ENCODE measurements around the gene CABP1. TPM values are rescaled to one million over a fixed set of nuclear protein-coding genes. Genes with fewer than 3 reads are reported as not detected.

The CABP1 gene
- total and polyA plus RNA-seq, 2 donors (not counting 3 experiments of a cell fraction or from before 2014, with no cell fraction given) = 0.07 to 0.31 TPM

DNA sequence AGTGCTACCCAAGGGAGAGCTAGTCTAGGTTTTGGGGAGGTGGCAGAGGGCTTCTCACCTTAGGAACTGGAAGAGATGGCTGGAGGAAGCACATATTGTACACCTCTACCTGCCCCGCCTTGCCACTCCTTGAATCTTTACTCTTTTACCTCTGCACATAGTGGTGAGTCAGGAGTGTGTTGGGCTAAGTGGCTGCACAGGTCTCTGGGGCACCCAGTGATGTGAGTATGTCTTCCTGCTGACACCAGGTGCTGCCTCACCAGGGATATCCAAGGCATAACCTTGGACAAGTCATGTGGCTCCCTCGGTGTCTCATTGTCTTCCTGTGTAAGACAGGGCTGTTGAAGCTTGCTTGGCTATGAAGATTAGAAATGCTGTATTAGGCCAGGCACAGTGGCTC, 19.8 kb upstream of the CABP1 start:
- Histone ChIP-seq H3K27me3 (ENCODE audit: control insufficient read depth in 2 of 2, insufficient read depth in 2 of 2, low read length in 2 of 2) (peaks cover 0 to 11% of the 10 kb centered on the region in 2 experiments), H3K9me1 (replicated peaks; ENCODE audit: control insufficient read depth, extremely low read depth, insufficient read depth, low read length) (no peaks in the 10 kb centered on the region), H4K20me1 (replicated peaks; ENCODE audit: control insufficient read depth, extremely low read depth, insufficient read depth, low read length) (no peaks in the 10 kb centered on the region), H3K9ac (replicated peaks; ENCODE audit: extremely low read depth, insufficient read depth, low read length) (no peak overlapping the region), H3K79me2 (ENCODE audit: control insufficient read depth, insufficient read depth, low read length) (no peaks in the 10 kb centered on the region), H3K4me2 (ENCODE audit: insufficient read depth, low read length) (no peak overlapping the region), H3K36me3 (ENCODE audit: control insufficient read depth in 2 of 2, extremely low read depth in 1 of 2, insufficient read depth in 2 of 2, low read length in 2 of 2) (no peaks in the 10 kb centered on the region), H3K27ac (ENCODE audit: insufficient read depth, low read depth, low read length) (no peak overlapping the region), H3K4me1 (ENCODE audit: control insufficient read depth, extremely low read depth, insufficient read depth, low read length) (no peaks in the 10 kb centered on the region), H3K4me3 (replicated peaks in 1 of 3; ENCODE audit: insufficient read depth in 1 of 3, low read depth in 1 of 3, low read length in 3 of 3) (no peak overlapping the region), H2AFZ (ENCODE audit: low read depth, low read length) (no peak overlapping the region), H3K9me3 (replicated peaks; ENCODE audit: control insufficient read depth, insufficient read depth, low read length) (no peaks in the 10 kb centered on the region)
- FAIRE-seq (no peak), DNase-seq (ENCODE audit: low read depth, low spot score) (no peak)
- TF ChIP-seq FOS (IDR thresholded peaks at IDR 0.05; ENCODE audit: borderline replicate concordance, insufficient read depth, low read length) (no peak), MYC (IDR thresholded peaks at IDR 0.05; ENCODE audit: low read depth, low read length) (no peak), EZH2 (IDR thresholded peaks at IDR 0.05; ENCODE audit: borderline replicate concordance, low read depth, low read length, severe bottlenecking) (no peak), JUN (IDR thresholded peaks at IDR 0.05; ENCODE audit: borderline replicate concordance, insufficient read depth, insufficient read length, low read depth) (no peak), POLR2A (IDR thresholded peaks at IDR 0.05; ENCODE audit: low read depth, low read length) (no peak), POLR2AphosphoS5 (IDR thresholded peaks at IDR 0.05; ENCODE audit: insufficient read depth, low read depth, low read length) (no peak), GATA2 (IDR thresholded peaks at IDR 0.05; ENCODE audit: insufficient read depth, insufficient read length, low read depth, low read length) (no peak)
- TF ChIP-seq, protein P1, sequence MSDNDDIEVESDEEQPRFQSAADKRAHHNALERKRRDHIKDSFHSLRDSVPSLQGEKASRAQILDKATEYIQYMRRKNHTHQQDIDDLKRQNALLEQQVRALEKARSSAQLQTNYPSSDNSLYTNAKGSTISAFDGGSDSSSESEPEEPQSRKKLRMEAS (IDR thresholded peaks at IDR 0.05; ENCODE audit: insufficient read depth, insufficient read length) = no peak
- TF ChIP-seq, protein P2, sequence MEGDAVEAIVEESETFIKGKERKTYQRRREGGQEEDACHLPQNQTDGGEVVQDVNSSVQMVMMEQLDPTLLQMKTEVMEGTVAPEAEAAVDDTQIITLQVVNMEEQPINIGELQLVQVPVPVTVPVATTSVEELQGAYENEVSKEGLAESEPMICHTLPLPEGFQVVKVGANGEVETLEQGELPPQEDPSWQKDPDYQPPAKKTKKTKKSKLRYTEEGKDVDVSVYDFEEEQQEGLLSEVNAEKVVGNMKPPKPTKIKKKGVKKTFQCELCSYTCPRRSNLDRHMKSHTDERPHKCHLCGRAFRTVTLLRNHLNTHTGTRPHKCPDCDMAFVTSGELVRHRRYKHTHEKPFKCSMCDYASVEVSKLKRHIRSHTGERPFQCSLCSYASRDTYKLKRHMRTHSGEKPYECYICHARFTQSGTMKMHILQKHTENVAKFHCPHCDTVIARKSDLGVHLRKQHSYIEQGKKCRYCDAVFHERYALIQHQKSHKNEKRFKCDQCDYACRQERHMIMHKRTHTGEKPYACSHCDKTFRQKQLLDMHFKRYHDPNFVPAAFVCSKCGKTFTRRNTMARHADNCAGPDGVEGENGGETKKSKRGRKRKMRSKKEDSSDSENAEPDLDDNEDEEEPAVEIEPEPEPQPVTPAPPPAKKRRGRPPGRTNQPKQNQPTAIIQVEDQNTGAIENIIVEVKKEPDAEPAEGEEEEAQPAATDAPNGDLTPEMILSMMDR (IDR thresholded peaks at IDR 0.05; ENCODE audit: extremely low read depth in 1 of 2, insufficient read depth in 1 of 2, low read depth in 1 of 2, low read length in 2 of 2) = no peak
- POLR2A ChIA-PET = no interaction called here
- no TSS peak for BruUV-seq (replicated peaks)
- intact Hi-C loops (cut with micrococcal nuclease) = no loop called here
- CTCF ChIA-PET = no interaction called here
- dilution Hi-C loops (cut with MboI; ENCODE audit: extremely low pct_ligation_motif_present, low sequenced_read_pairs) = no loop called here

Data from endothelial cell of umbilical vein (primary cell).